Chondrocyte (in vitro differentiated cells): ENCODE measurements around the gene MSRB3. TPM values are rescaled to one million over a fixed set of nuclear protein-coding genes. Genes with fewer than 3 reads are reported as not detected.
A peak's percentile ranks its signal among the peaks of the same experiment; 100 is the strongest.

ENCODE experiments used
- DNase-seq: peaks from one replicate; pipeline ENCODE4 v3.0.0; 2021; ENCODE audit warnings: mixed read lengths, low spot score
- H3K27ac Mint-ChIP-seq: one replicate; pipeline ENCODE4 v1.8.0; 2021; ENCODE audit warnings: mild to moderate bottlenecking, moderate library complexity, mixed read lengths; ENCODE audit not compliant: unreplicated experiment
- H3K27me3 Mint-ChIP-seq: 2 replicates; pipeline ENCODE4 v1.8.0; 2021; ENCODE audit warnings: low read depth, mixed read lengths
- H3K36me3 Mint-ChIP-seq: 2 replicates; pipeline ENCODE4 v1.8.0; 2021; ENCODE audit warnings: low read depth, mixed read lengths
- H3K4me1 Mint-ChIP-seq: 2 replicates; pipeline ENCODE4 v1.8.0; 2021; ENCODE audit warnings: low read depth, mild to moderate bottlenecking, mixed read lengths
- H3K4me3 Mint-ChIP-seq: one replicate; pipeline ENCODE4 v1.8.0; 2021; ENCODE audit warnings: mild to moderate bottlenecking, moderate library complexity, mixed read lengths; ENCODE audit not compliant: unreplicated experiment
- H3K9me3 Mint-ChIP-seq: 2 replicates; pipeline ENCODE4 v1.8.0; 2021; ENCODE audit warnings: low read depth, mixed read lengths
- CTCF ChIP-seq: fragments of 200-600 bp; sonication (generic); IDR thresholded peaks from 2 replicates; pipeline ENCODE4 v1.5.0; 2021; ENCODE audit warnings: antibody characterized with exemption, mild to moderate bottlenecking, moderate library complexity
- total RNA-seq: library from RNA; stranded (reverse); gene quantifications from 3 replicates; pipeline ENCODE4 v1.2.1, GENCODE V29; 2021

MSRB3 gene
- total RNA-seq, 1 donor from 2014 or later: 160 TPM

- no peaks in the 10 kb centered on the region for H3K27me3 Mint-ChIP-seq
- no peak overlapping the region for H3K27ac Mint-ChIP-seq
- H3K9me3 Mint-ChIP-seq: no peaks in the 10 kb centered on the region
- TF ChIP-seq CTCF: no peak
- DNase-seq: no peak
- H3K4me1 Mint-ChIP-seq: peaks cover 23% of the 10 kb centered on the region
- no peak overlapping the region for H3K4me3 Mint-ChIP-seq
- H3K36me3 Mint-ChIP-seq: peaks cover 6% of the 10 kb centered on the region
Measured at GRCh38 chr12:65318186-65318685, 39.8 kb downstream of the MSRB3 start.

GRCh38 chr12:65319688-65320200, 41.3 kb downstream of the MSRB3 start:
- Mint-ChIP-seq H3K36me3 (peaks cover 6% of the 10 kb centered on the region), H3K27ac (no peak overlapping the region), H3K9me3 (no peaks in the 10 kb centered on the region), H3K27me3 (no peaks in the 10 kb centered on the region), H3K4me1 (peaks cover 33% of the 10 kb centered on the region), H3K4me3 (no peak overlapping the region)
- no peak for TF ChIP-seq CTCF
- DNase-seq: no peak

- Mint-ChIP-seq H3K4me1 (peaks cover 60% of the 10 kb centered on the region), H3K27ac (no peak overlapping the region), H3K27me3 (no peaks in the 10 kb centered on the region), H3K9me3 (no peaks in the 10 kb centered on the region), H3K36me3 (peaks cover 2% of the 10 kb centered on the region), H3K4me3 (no peak overlapping the region)
- DNase-seq: no peak
- no peak for TF ChIP-seq CTCF
Measured at GRCh38 chr12:65323070-65323469, 44.6 kb downstream of the MSRB3 start.

- no peak for TF ChIP-seq CTCF
- no peak for DNase-seq
- peaks cover 2% of the 10 kb centered on the region for H3K36me3 Mint-ChIP-seq
- peaks cover 64% of the 10 kb centered on the region for H3K4me1 Mint-ChIP-seq
- no peaks in the 10 kb centered on the region for H3K27me3 Mint-ChIP-seq
- H3K9me3 Mint-ChIP-seq: no peaks in the 10 kb centered on the region
- no peak overlapping the region for H3K4me3 Mint-ChIP-seq
- peak overlapping the region; percentile 73 for H3K27ac Mint-ChIP-seq
Measured at GRCh38 chr12:65324056-65324455, 45.6 kb downstream of the MSRB3 start.

- Mint-ChIP-seq H3K9me3 (no peaks in the 10 kb centered on the region), H3K4me1 (peaks cover 62% of the 10 kb centered on the region), H3K27me3 (no peaks in the 10 kb centered on the region), H3K36me3 (peaks cover 2% of the 10 kb centered on the region), H3K4me3 (no peak overlapping the region), H3K27ac (peak overlapping the region; percentile 73)
- TF ChIP-seq CTCF: no peak
- DNase-seq: no peak
Measured at GRCh38 chr12:65324551-65324950, 46.1 kb downstream of the MSRB3 start.
